Retinal pigment epithelial cell (primary cell): ENCODE measurements around the gene ARMC3.

Experiments used
- DNase-seq: peaks from one replicate; pipeline ENCODE4 v3.0.0-alpha.2; 2010; ENCODE audit warnings: low read depth
- H3K4me3 ChIP-seq: 2 replicates; pipeline ENCODE4 v1.5.1; 2011; ENCODE audit warnings: mild to moderate bottlenecking, low read length, control low read depth, moderate library complexity
- TF ChIP-seq, protein P1 (sequence below): conservative IDR thresholded peaks from 2 replicates; pipeline ENCODE4 v1.5.1; 2011; ENCODE audit warnings: low read depth, low read length, control low read depth, inconsistent platforms

Gene ARMC3

DNA sequence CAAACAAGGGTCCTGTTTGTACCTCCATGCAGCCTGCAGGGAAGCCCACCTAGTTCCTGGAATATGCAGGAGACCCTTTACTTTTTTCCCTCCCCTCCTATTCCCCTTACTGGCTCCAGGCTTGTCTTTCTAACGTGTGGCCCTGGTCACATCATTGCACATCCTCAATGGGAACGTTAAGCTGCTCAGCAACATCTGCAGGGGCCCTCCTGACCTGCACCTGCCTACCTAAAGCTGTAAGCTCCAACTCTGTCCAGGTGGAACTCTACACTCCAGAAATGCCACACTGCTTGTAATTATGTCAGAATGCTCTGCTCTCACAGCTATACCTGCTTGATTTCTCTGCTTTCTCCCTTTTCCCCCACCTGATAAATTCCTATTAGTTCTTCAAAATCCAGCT lies 72.1 kb downstream of the ARMC3 start:
- TF ChIP-seq, protein P1, sequence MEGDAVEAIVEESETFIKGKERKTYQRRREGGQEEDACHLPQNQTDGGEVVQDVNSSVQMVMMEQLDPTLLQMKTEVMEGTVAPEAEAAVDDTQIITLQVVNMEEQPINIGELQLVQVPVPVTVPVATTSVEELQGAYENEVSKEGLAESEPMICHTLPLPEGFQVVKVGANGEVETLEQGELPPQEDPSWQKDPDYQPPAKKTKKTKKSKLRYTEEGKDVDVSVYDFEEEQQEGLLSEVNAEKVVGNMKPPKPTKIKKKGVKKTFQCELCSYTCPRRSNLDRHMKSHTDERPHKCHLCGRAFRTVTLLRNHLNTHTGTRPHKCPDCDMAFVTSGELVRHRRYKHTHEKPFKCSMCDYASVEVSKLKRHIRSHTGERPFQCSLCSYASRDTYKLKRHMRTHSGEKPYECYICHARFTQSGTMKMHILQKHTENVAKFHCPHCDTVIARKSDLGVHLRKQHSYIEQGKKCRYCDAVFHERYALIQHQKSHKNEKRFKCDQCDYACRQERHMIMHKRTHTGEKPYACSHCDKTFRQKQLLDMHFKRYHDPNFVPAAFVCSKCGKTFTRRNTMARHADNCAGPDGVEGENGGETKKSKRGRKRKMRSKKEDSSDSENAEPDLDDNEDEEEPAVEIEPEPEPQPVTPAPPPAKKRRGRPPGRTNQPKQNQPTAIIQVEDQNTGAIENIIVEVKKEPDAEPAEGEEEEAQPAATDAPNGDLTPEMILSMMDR = no peak
- DNase-seq = no peak
- no peak overlapping the region for H3K4me3 ChIP-seq

DNA sequence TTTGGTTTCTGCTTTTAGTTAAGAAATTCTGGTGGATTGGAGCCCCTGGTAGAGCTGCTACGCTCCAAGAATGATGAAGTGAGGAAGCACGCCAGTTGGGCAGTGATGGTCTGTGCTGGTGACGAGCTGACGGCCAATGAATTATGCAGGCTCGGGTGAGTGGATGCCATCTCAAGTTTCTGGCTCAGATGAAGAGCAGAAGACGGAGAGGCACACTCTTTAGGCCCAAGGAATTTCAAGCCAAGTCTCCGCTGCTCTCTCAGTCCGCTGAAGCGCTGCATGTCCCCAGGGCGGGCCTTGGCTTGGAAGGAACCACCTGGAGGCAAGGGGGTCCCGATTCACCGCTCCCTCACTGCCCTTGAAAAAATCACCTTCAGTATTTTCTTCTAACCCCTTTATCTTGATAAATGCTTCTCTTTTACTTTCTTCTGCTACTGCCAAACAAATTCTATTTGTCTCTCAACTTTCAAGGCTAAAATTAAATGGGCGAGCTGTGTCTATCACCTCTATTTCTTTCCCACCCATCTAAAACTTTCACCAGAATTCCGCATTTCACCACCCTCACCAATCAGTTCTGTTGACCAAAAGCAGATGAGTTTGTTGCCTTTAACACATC lies 74.2 kb downstream of the ARMC3 start:
- DNase-seq = no peak
- TF ChIP-seq, protein P1 = no peak
- H3K4me3 ChIP-seq = no peak overlapping the region

DNA sequence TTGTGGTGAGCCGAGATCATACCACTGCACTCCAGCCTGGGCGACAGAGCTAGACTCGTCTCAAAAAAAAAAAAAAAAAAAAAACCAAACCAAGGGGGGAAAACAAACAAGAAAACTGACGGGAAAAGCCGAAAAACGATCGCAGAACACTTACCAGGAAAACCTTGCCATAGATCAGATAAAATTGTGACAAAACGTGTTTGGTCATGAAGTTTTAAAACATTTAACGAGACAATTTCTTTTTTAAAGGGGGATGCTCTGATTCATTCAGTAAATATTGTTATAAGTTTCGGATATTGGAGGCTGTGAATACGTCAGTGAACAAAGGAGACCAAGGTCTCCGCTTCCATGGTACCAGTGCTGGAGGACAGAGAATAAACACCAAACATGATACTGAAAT lies 77.3 kb downstream of the ARMC3 start:
- DNase-seq = no peak
- H3K4me3 ChIP-seq = no peak overlapping the region
- TF ChIP-seq, protein P1 = no peak

DNA sequence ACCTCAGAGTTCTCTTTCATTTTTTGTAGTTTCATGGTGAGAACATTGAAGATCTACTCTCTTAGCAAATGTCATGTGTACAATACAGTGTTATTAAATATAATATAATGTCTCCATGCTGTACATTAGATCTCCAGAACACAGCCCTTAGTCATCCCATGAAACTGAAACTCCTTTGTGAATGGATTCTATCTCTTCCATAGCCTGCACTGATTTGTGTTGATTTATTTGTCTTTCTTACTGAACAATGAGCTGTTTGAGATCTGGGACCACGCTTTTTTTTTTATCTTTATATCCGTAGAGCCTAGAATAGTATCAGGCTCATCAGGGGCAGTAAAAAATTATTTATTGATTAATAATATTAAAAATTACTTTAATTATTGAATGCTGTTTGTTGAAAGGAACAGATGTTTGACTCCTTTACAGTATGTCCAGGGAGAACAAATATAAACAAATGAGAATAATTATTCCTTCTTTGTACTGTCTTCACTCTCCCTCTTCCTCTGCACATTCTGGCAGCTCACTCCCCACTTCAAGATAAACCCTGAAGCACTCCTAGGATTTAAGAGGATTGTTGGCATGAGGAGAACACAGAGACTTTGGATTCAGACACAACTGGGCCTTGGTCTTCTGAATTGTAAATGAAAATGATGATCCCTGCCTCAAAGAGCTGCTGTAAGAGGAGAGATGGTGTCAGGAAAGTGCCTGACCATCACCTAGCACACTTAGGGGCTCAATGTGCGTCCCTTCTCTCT lies 85.9 kb downstream of the ARMC3 start:
- no peak for DNase-seq
- no peak overlapping the region for H3K4me3 ChIP-seq
- TF ChIP-seq, protein P1 = no peak

DNA sequence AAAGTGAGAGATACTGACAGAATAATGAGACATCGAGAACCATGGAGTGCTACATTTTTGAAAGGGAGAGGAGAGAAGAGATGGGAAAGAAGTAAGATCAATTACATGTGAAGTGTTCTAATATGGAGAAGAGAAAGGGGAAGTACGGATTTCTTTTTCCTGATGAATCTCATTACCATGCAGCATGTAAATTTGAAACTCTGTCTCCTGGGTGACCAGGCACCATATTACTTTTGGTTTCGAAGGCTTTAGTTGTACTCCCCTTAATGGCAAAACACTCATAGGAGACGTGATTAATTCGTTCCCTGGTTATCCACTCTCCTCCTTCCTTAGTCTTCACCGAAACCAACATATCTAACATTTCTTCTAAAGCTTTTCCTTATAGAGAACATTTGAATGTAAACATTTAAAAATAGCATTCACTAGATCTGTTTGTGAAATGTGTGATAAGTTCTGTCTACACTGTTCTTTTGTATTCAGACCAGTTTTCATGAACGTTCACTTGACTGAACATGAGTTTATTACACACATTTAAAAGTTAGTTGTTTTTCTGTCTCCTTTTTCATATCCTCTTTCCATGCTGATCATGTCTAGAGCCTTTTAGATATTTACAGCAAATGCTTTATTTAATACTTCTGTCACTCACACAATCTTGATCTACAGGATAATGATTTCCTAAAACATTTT lies 87.3 kb downstream of the ARMC3 start:
- TF ChIP-seq, protein P1 = no peak
- no peak for DNase-seq
- no peak overlapping the region for H3K4me3 ChIP-seq

DNA sequence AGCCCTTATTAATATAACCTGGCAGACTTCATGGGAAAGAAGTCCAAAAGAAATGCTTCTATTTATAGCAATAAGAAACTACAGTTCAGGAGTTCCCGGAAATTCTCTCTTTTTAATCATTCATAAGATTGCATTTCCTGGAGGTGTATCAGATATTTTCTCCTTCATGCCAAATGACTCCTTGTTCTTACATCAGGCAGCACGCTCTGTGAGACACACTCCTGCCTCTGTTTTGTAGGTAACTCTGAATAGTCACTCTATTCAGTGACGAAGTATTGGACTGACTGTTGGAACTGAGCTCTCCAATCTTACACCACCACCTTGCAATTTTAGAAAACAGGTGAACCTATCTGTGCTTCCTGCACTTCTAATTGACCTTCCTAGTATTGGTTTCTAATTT lies 88.8 kb downstream of the ARMC3 start:
- no peak overlapping the region for H3K4me3 ChIP-seq
- no peak for DNase-seq
- TF ChIP-seq, protein P1 = no peak
